GM18526 (cell line): ENCODE results near the gene BDNF.

Source experiments
- POLR2A ChIP-seq: IDR thresholded peaks from 3 replicates; pipeline ENCODE4 v1.6.1; 2011; ENCODE audit not compliant: insufficient read length; ENCODE audit errors: extremely low read depth

BDNF gene

GRCh38 chr11:27700351-27701301, at the start of gene BDNF:
Gene BDNF (minus strand): TSS chr11:27700455. CDS start chr11:27658564, 41,891 bp downstream.
- no peak for TF ChIP-seq POLR2A

- no peak for TF ChIP-seq POLR2A
Measured at GRCh38 chr11:27740362-27741013, 40.2 kb upstream of the BDNF start.

- no peak for TF ChIP-seq POLR2A
Measured at GRCh38 chr11:27735281-27735680, 35.0 kb upstream of the BDNF start.

GRCh38 chr11:27726981-27727380, 26.7 kb upstream of the BDNF start:
- no peak for TF ChIP-seq POLR2A

GRCh38 chr11:27723687-27724086, 23.4 kb upstream of the BDNF start:
- TF ChIP-seq POLR2A = no peak

GRCh38 chr11:27722953-27723344, 22.7 kb upstream of the BDNF start:
- TF ChIP-seq POLR2A = no peak

GRCh38 chr11:27722117-27722952, 22.1 kb upstream of the BDNF start:
- TF ChIP-seq POLR2A = no peak

GRCh38 chr11:27721264-27722116, 21.2 kb upstream of the BDNF start:
- TF ChIP-seq POLR2A = no peak

GRCh38 chr11:27720277-27720830, 20.1 kb upstream of the BDNF start:
- TF ChIP-seq POLR2A = no peak

- no peak for TF ChIP-seq POLR2A
Measured at GRCh38 chr11:27719546-27719925, 19.3 kb upstream of the BDNF start.

GRCh38 chr11:27718863-27719545, 18.7 kb upstream of the BDNF start:
- no peak for TF ChIP-seq POLR2A

- no peak for TF ChIP-seq POLR2A
Measured at GRCh38 chr11:27718346-27718862, 18.1 kb upstream of the BDNF start.

GRCh38 chr11:27717801-27718229, 17.6 kb upstream of the BDNF start:
- TF ChIP-seq POLR2A = no peak
